Left hindlimb (tissue), 1 donor: ENCODE results near the gene CATSPER3.
A peak's percentile ranks its signal among the peaks of the same experiment; 100 is the strongest.

Experiments
- DNase-seq: peaks from one replicate; pipeline ENCODE4 v3.0.0-alpha.2; 2018

CATSPER3 gene

DNA sequence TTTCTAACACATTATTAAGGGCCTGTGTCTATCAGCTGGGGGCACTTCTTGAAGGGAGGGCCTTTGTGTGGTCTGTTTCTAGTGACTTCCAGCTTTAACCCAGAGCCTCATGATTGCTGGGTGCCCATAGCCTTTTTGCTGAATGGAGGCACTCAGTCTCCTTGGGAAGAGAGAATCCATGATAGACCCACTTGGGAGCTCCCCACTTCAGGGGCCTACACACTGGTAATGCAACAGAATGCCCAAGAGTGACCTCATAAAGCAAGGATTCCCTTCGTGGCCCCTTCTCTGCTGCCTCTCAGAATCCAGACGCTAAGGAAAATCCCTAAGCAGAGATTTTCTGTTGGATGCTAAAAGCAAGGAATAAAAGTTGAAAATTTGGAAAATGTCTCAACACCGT lies at the start of gene CATSPER3:
TSS of gene CATSPER3 (plus strand) at position 301 of the 400 bp plus-strand sequence. CDS start at position 386, 85 bp downstream.
- no peak for DNase-seq

DNA sequence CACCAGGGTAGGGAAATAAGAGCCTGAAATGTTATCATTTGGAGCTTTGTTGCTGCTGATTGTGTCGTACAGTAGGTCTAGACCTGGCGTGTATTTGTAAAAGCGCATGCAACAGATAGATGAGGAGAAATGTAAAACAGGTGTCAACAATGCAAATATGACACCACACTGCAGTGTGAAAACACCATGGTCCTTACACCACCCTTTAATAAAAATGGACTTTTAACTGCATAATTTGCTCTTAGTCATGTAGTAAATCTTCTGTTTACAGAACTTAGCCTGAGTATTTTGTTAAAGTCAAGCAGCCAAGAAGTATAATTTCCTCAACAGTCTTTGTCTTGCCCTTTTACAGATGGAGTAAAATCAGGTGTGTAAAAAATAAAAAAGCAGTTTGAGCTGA lies 48.8 kb upstream of the CATSPER3 start:
- no peak for DNase-seq

DNA sequence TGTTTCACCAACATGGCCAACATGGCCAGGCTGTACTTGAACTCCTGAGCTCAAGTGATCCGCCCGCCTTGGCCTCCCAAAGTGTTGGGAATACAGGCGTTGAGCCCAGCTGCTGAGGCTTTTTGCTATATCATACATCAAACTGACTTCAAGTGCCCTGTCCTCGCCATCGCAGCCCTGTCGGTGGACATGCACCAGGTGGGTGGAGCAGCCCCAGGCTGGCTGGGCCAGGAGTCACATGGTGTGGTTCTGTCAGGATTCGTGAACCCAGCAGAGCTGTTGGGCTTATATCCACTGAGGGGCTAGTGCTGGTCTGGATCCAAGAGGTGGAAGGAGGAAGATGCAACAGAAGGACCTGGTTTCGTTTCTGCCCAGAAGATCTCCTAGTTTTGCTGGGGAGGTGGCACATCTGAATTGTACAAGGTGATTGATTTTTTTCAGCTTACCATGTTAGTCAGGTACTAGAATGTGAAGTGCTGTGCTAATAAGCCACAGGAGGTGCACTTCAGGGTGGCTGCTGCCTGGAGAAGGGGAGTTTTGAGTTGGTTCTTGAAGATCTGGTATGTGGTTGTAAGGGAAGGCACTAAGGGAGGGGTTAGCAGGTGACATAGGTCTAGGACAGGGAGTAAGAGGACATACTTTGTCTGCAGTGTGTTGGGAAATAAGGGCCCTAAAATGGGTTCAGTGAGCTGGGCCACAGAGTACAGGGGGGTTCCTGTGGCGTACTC lies 46.7 kb upstream of the CATSPER3 start:
- DNase-seq = no peak

DNA sequence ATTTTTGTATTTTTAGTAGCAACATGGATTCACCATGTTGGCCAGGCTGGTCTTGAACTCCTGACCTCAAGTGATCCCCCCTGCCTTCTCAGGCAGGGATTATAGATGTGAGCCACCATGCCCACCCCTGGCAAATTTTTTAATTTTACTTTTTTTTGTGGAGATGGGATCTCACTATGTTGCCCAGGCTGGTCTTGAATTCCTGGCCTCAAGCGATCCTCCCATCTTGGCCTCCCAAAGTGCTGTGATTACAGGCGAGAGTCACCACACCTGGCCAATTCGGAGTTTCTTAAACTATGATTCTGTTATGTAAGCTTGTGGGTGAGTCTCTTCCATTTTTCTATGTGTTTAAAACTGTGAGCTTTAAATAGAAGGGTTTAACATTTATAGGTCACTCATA lies 35.2 kb upstream of the CATSPER3 start:
- no peak for DNase-seq

DNA sequence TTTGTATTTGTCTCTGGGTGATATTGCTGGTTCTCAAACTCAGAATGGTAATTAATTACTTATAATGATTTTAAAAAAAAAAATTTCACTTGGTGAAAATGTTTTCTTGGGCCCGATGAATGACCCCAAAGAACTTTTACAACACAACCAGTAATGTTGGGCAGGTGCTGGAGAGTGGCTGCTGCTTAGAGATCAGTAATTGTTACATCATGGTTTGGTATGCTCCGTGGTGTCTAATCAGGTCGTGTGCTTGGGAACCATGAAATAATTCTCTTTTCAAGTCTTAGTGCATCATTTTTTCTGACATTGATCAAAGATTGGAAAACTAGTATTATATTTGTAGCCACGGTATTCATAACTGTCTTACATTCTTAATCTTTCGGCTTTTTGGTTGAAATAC lies 33.5 kb upstream of the CATSPER3 start:
- no peak for DNase-seq

DNA sequence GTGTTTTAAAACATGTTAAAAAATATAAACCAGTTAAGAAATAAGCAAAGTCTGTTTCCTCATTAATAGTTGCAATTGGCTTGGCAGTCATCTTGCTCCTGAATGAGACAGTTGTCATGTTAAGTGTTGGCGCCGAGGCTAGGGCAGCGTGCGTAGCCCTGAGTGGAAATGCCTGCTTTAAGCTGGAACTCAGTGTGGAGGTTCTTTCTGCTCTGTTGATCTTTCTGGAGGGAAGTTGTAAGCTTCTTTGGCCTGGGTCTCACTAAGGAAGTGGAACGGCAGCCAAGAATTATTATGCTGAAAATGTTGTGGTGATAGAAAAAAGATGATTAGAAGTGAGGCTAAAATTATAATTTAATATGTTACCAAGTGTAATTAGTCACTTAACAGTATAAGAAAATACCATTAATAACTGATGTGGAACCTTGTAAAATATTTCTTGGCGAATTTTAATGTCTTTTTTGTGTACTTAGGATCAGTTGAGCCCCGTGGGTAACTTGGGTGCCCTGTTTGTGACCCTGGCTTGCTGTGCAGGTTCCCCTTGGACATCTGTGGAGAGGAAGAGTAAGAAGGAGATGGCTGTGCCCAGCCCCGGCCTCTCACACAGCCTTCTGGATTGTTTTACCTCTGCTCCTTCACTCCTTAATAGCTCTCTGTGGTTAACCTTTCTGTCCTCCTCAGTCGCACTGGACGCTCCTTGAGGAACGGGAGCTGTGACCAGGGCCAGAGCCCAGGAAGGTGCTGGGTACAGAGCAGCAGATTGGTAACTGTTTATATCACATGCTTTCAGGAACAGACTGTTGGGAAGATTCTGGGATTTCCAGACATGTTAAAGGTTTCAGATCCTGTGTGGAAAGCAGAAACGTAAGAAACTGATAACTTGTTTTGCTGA lies 31.8 kb upstream of the CATSPER3 start:
- no peak for DNase-seq

DNA sequence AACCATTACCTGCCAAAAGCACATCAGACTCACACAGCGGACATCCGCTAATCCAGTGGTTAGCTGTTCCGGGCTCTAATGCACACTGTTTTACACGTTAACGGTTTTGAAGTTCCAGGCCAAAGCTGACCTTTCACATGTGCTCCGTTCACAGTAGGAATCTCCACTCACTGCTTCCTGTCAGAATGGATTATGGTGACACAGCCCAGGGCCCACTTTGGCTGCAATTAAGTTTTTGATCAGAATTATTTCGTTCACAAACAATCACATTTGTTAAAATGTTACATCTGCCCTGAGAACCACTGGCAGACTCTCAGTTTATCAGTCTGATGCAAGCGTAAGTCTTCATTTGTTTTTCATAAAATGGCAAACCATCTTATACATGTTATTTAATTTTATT lies 30.2 kb upstream of the CATSPER3 start:
- DNase-seq = no peak

DNA sequence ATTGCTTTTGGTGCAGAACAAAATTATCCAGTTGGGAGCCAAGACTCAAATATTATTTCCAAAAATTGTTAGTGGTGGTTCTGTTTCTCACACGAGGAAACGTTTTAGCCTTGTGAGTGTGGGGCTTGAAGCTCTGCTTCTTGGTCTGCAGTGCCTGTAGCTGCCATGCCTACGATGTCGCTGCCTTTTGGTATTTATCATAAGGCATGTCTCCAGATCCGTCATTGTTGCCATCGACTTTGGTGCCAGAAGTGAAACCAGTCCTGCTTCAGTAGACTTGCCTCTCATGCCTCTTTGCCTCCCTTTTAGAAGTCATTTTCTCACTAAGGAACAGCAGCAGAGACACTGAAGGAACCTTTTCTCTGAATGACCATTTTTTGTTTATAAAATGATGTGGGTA lies 29.7 kb upstream of the CATSPER3 start:
- no peak for DNase-seq

DNA sequence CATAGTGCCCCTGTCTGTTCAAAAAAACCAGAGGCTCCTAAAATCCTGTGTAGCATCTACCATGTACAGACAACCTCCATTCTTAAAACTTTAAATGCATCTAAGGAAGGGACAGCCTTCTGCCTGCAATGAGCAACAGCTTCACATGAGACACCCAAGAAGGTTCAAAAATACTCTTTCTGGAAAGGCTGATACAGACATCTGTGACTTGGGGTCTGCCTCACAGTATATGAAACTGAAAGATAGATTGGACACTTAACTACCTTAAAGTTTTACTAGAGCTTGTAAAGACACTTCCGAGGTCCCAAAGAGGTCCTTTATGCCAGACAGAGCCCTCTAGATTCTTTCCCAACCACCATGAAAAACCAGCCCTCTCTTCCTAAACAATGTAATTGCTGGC lies 28.2 kb upstream of the CATSPER3 start:
- DNase-seq = no peak

DNA sequence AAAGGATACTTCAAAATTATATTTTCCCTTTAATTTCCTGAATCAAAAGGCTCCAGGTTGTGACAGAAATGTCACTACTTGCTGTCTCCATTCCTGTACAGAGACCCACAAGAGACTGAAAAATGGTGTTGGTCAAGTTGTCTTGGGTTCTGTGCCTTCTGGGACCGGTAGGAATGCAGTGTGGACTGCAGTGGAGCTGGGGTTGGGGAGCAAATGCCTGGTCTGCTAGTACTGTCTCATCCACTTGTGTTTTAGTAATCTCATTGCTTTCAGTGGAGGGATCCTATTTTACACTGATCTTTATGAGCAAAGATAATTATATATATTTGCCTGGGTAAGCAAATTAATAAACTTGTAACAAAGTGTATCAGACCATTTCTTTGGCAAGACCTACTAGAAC lies 24.2 kb upstream of the CATSPER3 start:
- DNase-seq = no peak

DNA sequence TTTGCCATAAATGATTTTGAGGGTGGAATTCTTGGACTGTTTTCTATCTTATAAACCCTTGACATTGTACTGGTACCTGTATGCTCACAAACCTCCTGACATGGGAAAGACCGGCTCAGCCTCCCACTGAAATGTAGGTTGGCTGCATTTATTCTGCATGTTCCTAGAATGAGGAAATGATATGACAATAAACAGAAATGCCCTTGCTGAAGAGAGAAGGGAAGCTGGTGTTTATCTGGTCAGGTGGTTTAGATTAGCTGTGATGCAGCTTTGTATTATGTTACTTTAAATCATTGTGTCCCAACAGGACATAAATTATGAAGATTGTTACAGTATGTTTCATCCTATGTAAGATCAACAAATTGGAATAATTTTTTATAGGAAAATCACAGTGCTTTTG lies 23.1 kb upstream of the CATSPER3 start:
- DNase-seq = no peak

DNA sequence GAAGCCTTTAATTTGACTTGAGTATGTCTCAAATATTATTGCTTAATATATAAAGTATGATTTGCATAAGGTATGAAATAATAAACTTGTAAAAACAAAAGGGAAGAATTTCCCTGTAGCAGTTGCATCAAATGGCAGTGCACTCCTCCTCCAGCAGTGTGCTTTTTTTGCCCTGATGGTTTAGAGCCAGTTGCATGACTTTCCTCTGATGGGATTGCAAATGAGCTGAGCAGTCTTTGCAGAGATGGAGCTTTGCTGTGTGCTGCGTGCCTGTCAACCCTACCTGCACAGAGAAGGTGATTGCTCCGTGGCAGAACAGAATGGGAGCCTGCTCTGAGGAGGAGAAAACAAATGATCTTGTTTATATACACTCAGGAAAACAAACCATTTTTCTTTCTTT lies 22.7 kb upstream of the CATSPER3 start:
- DNase-seq = no peak

DNA sequence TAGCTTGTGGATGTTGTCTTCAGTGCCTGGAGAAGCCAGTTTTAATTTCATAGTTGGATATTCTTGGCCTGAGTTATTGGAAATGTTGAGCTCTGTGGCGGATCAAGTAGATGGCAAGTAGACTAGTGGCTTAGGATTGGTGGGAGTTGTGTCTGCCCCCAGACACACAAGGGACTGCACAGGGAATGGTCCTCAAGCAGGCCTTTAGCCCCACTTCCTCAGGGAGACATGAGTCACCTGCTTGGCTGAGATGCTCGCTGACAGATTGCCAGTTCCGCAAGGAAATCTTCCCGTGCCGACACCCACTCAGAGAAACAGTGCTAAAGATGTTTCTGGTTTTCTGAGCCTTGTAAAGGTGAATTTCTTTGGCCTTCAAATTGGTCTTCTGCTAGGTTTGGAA lies 18.8 kb upstream of the CATSPER3 start:
- peak; percentile 52 for DNase-seq

DNA sequence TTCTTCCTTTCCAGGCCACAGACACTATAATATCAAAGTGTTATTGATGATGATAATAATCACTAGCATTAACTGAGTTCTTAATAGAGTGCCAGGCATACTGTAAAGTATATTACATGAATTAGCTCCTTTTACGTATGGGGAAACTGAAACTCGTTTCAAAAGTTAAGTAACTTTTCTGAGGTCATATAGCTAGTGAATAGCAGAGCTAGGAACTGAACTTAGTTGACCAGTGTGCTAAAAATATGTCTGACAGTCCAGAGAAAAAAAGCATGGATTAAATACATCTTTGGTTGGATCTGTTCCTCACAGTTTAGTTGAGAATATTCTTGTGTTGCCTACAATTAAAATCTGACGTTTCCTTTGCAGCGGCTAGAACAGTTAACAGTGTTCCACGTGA lies 18.4 kb upstream of the CATSPER3 start:
- no peak for DNase-seq

DNA sequence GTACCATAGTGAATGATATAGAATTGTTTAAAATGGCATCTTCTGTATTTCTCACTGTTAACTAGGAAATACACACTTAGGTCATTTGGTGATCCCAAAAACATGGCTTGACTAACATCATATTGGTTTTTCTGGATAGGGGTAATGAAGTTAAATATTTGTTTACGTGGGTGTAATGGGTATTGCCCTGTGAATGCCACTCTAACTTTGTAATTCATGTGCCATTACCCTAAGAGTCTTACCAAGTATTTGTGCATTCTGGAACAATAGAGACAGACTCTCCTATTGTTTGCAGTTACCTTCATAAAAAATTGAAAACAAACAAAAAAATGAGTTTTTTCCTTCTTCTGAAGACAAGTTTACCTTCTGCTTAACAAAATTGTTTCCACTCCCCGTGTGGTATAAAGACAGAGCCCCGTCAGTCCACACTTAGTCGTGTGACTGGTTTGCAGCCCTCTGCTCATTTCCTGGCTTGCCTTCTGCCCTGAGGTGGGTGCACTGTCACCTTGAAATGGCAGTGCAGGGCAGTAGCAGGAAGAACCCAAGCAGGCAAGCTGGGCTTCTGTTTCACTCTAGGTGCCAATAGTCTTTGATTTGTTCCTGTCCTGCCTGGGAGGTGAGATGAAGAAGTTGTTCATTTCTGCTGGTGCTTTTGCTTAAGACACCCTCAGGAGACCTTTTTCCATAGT lies 9.6 kb upstream of the CATSPER3 start:
- DNase-seq = no peak

DNA sequence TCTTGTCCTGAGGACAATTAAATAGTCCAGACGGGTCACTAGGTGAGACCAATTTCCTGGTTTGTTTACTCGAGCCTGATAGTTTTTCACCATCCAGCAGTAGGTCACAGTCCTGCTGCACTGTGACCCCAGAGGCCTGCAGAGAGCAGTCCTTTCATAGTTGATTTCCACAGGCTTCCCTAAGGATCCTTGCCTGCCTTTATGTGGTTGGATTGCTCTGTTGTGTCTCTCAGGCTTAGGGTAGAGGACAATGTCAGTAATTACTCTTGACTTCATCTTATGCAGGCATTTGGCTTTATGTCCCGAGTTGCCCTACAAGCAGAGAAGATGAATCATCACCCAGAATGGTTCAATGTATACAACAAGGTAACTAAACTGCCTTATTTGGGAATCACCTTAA lies 9.0 kb upstream of the CATSPER3 start:
- no peak for DNase-seq

DNA sequence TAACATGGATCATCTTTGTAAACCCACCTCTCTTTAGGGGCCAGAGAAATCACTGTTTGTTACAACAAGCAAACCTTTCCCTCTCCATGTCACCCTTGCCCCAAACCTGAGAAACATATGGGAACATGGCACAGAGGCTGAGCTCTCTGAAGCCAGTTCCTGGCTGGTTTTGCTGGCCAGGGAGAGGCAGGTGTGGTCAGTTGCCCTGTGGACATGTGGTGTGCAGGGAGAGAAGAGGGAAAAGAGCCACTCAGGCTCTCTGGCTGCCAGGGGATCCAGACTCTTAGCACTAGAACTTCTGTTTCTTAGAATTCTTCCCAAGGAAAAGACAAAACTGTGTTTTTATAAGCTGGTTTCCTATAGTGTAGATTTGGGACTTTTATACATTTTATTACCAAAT lies 4.6 kb upstream of the CATSPER3 start:
- DNase-seq = no peak

DNA sequence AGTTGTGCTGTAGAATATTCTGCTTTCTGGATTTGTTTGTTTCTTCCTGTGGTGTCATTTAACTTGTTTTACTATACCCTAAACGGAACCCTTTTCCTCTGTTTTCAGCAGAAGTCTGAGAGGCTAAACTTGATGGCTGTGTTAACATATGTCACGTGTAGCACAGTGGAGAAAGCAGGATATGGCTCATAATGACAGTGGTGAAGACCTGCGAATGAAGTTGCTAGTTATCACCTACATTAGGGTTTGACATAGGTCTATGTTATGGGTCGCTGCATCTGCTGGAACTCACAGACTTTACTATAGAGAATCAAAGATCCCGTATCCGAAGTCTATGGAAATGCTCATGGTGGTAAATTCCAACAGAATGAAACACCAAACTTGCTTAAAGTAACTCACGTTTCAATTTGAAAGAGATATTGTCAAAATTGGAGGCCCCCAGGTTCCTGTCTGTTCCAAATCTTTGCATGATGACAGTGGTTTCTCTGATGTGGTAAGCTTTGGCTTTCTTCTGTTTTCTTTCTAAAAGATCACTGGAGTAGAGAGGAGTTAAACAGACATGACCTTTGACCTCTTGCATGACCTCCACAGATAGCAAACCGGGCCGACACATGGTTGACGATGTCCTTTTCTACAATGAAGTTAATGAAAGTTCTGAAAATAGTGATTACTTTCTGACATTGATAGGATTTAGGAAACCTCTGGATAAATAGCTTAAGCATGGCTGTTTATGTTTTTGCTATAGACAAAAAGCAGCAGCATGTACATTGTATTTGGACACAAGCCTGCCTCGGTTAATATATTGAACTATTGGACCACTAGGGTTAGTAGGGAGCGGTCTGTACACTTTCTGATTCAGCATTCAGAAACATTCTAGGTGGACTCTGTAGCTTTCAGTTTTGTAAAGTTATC lies 3.1 kb upstream of the CATSPER3 start:
- DNase-seq = no peak

DNA sequence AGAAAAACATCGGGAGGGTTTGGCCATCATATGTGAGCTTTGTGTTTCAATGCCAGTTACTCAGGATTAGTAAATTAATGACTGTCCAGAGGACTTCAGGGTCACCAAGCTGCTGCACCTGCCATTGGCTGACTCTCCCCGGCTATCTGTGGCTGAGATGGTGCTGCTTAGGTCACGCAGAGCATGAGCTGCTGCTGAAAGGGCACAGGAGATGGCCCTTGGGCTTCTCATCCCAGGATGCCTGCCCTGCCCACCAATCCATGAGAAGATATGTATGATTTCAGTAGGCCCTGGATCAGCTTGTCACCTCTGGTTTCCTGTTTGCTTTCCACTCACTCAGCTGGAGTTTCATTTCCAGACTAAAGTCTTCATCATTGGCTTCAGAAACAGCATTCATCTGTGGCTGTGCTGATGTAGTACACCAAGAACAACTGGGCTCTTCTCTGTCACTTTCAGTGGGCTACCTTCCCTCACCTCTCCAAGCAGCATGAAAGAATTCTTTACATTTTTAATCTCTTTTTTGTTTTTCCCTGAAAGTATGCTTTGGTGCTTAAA lies 2.4 kb upstream of the CATSPER3 start:
- DNase-seq = no peak

DNA sequence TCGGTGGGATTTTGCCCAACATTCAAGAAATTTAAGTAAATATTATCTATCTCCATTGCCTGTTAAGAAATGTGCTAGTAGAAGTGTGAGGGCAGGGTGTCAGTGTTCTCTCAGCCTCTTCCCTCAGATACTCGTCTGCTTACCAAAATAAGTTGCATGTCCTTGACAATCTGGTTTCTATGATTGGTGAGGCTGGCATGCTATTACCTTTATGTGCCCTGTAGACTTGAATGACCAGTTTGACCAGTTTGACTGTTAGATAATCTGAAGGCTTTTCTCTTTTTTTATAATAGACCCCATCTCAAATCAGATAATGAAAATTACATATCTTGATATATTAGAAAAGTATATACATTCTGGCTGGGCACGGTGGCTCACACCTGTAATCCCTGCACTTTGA lies 348 bp downstream of the CATSPER3 start:
- DNase-seq = no peak

DNA sequence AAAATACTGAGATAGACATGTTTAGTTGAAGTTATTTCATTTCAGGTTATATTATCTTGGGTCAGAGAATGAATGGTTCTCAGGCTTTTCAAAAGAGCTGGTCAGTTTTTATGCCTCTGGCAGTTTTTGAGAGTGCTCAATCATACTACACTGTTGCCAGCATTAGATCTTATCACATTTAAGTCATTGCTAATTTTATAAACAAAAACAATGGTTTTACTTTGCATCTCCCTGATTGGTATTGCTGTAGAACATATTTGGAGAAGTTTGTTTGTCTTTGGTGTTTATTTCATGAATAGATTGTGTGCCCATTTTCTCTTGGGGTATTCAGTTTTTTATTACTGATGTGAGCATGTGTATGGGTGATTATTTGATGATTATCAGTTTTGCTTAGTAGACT lies 1.5 kb downstream of the CATSPER3 start:
- no peak for DNase-seq

DNA sequence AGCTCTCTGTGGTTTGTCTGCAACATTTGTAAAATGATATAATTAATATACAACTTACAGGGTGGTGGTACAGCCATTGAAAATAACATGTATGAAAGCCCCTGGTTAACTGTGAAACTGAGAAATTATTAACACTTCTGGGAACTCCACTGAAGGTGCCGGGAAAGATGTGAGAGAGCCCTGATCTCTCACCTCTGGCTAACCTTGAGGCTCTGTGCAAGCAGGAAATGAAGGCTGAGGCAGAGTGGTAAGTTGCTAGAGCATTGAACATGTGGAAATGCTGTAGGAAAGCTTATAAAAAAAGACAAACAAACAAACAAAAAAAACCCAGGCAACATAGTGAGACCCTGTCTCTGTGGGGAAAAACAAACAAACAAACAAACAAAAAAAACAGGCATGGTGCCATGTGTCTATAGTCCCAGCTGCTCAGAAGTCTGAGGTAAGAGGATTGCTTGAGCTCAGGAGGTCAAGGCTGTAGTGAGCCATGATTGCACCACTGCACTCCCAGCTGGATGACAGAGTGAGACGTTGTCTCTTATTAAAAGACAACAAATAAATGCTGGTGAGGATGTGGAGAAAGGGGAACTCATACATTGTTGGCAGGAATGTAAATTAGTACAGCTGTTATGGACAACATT lies 7.5 kb downstream of the CATSPER3 start:
- DNase-seq = no peak
